Large intestine (tissue), 3 donors: ENCODE data around the gene NGLY1. TPM values are rescaled to one million over a fixed set of nuclear protein-coding genes. Genes with fewer than 3 reads are reported as not detected.

Experiments
- DNase-seq, 2 donors: peaks; one replicate each; pipeline versions ENCODE4 v3.0.0 to v3.0.0-alpha.2; 2013
- H3K27ac ChIP-seq: one replicate; pipeline ENCODE4 v1.5.1; 2013; ENCODE audit warnings: low read length
- H3K27me3 ChIP-seq: 2 replicates; pipeline ENCODE4 v1.6.1; 2013; ENCODE audit warnings: low read length; ENCODE audit not compliant: control insufficient read depth, insufficient read depth
- H3K36me3 ChIP-seq: 2 replicates; pipeline ENCODE4 v1.6.1; 2013; ENCODE audit warnings: low read length; ENCODE audit not compliant: control insufficient read depth, insufficient read depth
- H3K4me1 ChIP-seq: one replicate; pipeline ENCODE4 v1.6.1; 2013; ENCODE audit warnings: low read length; ENCODE audit not compliant: control insufficient read depth, insufficient read depth
- H3K4me3 ChIP-seq: one replicate; pipeline ENCODE4 v1.5.1; 2013; ENCODE audit warnings: low read length
- H3K9me3 ChIP-seq: one replicate; pipeline ENCODE4 v1.6.1; 2013; ENCODE audit warnings: mild to moderate bottlenecking, low read depth, low read length, moderate library complexity; ENCODE audit not compliant: control insufficient read depth
- WGBS: methylation state at CpG from one replicate; pipeline ENCODE4 v1.1.5; 2013; ENCODE audit warnings: low lambda C conversion rate; ENCODE audit not compliant: insufficient coverage; 5-methylcytosine and 5-hydroxymethylcytosine counted together
- polyA plus RNA-seq: library from polyadenylated mRNA; unstranded; fragments of 120-200 nt; gene quantifications from one replicate; pipeline ENCODE4 v1.2.1, GENCODE V29; 2013

The NGLY1 gene
- polyA plus RNA-seq, 1 donor, result 31.1 TPM

DNA sequence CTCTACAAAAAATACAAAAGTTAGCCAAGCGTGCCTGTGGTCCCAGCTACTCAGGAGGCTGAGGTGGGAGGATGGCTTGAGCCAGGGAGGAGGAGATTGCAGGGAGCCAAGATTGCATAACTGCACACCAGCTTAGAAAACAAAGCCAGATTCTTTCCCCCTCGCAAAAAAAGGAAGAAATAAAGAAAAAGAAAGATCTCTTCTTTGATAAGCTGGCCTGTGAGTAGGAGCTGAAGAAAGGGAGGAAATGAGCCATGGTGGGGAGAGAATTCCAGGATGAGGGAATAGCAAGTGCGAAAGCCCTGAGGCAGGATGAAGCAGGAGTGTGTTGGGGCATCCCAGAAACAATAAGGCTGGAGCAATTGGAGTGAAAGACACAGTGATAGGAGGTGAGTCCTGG lies 94.0 kb downstream of the NGLY1 start:
- Histone ChIP-seq H3K27ac (no peak overlapping the region), H3K9me3 (no peaks in the 10 kb centered on the region), H3K4me1 (no peaks in the 10 kb centered on the region), H3K27me3 (no peaks in the 10 kb centered on the region), H3K4me3 (no peak overlapping the region), H3K36me3 (no peaks in the 10 kb centered on the region)
- DNase-seq, result no peak
- WGBS, result 100% methylated on average over 1 of the region's 3 CpGs

DNA sequence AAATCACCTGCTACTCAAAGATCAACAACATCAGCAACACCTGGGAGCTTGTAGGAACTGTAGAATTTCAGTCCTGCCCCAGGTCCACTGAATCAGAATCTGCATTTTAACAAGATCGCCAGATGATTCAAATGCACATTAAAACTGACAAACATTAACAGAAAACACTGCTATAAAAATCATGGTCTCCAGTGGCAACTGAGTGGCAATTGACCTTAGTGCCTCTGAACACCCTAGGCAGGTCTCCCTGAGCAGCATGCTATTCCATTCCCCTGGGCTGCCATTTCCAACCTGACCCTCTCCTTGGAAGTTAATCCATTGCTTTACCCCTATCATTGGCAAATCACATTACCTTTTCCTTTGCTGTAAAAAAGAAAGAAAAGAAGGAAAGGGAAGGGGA lies 95.5 kb downstream of the NGLY1 start:
- Histone ChIP-seq H3K9me3 (no peaks in the 10 kb centered on the region), H3K4me1 (no peaks in the 10 kb centered on the region), H3K27ac (no peak overlapping the region), H3K27me3 (no peaks in the 10 kb centered on the region), H3K36me3 (no peaks in the 10 kb centered on the region), H3K4me3 (no peak overlapping the region)
- no peak for DNase-seq
- WGBS, result no CpG with 5 or more reads among the region's 1 CpG

DNA sequence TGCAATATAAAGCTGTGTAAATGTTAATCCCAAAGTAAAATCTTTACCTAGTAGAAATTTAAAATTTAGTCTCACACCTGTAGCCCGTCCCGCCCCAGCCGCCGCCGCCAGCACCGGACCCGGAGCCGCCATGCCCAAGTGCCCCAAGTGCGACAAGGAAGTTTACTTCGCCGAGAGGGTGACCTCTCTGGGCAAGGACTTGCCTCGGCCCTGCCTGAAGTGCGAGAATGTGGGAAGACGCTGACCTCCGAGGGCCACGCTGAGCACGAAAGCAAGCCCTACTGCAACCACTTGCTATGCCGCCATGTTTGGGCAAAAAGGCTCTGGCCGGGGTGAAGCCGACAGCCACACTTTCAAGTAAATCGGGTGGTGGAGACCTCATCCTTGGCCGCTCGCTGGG lies 96.5 kb downstream of the NGLY1 start:
- no peak for DNase-seq
- H3K4me1 ChIP-seq, result no peaks in the 10 kb centered on the region
- no peaks in the 10 kb centered on the region for H3K27me3 ChIP-seq
- no peaks in the 10 kb centered on the region for H3K9me3 ChIP-seq
- WGBS, result no CpG with 5 or more reads among the region's 23 CpGs
- no peak overlapping the region for H3K4me3 ChIP-seq
- H3K27ac ChIP-seq, result no peak overlapping the region
- no peaks in the 10 kb centered on the region for H3K36me3 ChIP-seq

DNA sequence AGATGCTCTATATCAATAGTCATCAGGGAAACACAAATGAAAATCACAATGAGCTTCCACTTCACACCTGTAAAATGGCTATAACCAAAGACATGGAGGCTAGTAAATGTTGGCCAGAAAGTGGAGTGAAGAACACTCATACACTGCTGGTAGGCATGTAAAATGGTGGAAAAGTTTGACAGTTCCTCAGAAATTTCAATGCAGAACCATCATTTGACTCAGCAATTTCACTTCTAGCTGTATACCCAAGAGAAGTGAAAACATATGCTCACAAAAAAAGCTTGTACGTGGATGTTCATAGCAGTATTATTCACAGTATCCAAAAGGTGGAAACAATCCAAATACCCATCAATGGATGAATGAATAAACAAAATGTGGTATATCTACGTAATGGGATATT lies 99.4 kb downstream of the NGLY1 start:
- H3K36me3 ChIP-seq, result no peaks in the 10 kb centered on the region
- 90% methylated on average over 2 of the region's 2 CpGs for WGBS
- no peaks in the 10 kb centered on the region for H3K9me3 ChIP-seq
- no peak overlapping the region for H3K27ac ChIP-seq
- no peaks in the 10 kb centered on the region for H3K27me3 ChIP-seq
- H3K4me1 ChIP-seq, result no peaks in the 10 kb centered on the region
- no peak overlapping the region for H3K4me3 ChIP-seq
- DNase-seq, result no peak

DNA sequence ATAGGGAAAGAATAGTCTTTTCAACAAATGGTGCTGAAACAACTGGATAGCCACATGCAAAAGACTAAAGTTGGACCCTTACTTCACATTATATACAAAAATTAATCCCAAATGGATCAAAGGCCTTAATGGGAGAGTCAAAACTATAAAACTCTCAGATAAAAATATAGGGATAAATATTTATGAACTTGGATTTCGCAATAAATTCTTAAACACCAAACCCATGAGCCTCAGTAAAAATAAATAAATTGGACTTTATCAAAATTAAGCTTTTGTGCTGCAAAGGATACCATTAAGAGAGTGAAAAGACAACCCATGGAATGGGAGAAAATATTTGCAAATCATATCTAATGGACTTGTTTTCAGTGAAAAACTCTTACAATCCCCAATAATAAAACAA lies 99.8 kb downstream of the NGLY1 start:
- H3K9me3 ChIP-seq, result no peaks in the 10 kb centered on the region
- H3K4me1 ChIP-seq, result no peaks in the 10 kb centered on the region
- H3K36me3 ChIP-seq, result no peaks in the 10 kb centered on the region
- H3K27me3 ChIP-seq, result no peaks in the 10 kb centered on the region
- no peak for DNase-seq
- H3K4me3 ChIP-seq, result no peak overlapping the region
- WGBS, result 80% methylated on average over 1 of the region's 1 CpG
- no peak overlapping the region for H3K27ac ChIP-seq

DNA sequence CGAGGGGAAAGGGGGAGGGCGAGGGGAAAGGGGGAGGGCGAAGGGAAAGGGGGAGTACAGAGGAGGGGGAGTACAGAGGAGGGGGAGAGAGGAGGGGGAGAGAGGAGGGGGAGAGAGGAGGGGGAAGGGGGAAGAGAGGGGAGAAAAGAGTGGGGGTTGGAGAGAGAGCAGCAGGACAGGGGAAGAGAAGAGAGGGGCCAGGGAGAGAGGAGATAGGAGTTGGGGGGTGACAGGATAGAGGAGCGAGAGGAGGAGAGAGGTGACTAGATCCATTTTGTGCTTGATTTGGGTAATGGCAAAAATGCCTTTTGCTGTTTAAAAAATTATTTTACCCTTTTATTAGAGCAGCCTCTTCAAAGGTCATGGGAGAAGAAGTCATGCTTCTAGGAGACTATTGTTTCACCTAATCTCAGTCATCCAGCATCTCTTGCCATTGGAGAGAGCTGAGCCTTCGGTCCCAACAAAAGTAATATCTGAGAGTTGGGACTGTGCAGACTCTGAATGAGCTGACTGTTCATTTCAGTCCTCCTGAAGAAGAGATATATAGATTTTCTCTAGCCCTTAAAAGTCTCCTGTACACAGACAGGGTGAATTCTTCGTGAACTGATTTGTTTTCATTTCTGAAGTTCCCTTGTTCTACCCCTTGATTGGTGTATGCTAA lies 103.5 kb downstream of the NGLY1 start:
- no peaks in the 10 kb centered on the region for H3K4me1 ChIP-seq
- no peaks in the 10 kb centered on the region for H3K27me3 ChIP-seq
- H3K36me3 ChIP-seq, result no peaks in the 10 kb centered on the region
- DNase-seq, result no peak
- H3K27ac ChIP-seq, result no peak overlapping the region
- no peaks in the 10 kb centered on the region for H3K9me3 ChIP-seq
- H3K4me3 ChIP-seq, result no peak overlapping the region
- WGBS, result 100% methylated on average over 1 of the region's 6 CpGs

DNA sequence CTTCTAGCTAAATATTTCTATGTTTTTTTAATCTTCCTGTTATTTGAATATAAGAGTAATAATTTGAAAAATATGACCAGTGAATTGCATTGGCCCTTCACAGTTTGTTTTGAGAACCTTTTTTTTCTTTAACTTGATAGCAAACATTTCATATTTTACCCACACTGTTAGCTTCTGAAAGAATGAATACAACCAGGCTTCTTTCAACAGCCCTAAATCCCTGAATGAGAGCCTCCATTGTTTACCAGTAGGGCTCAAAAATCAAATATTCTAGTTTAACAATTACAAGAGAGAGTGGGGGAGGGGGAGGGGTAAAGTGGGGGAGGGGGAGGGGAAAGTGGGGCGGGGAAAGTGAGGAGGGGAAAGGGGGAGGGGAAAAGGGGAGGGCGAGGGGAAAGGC lies 104.1 kb downstream of the NGLY1 start:
- no peak overlapping the region for H3K4me3 ChIP-seq
- no peak for DNase-seq
- no peaks in the 10 kb centered on the region for H3K36me3 ChIP-seq

DNA sequence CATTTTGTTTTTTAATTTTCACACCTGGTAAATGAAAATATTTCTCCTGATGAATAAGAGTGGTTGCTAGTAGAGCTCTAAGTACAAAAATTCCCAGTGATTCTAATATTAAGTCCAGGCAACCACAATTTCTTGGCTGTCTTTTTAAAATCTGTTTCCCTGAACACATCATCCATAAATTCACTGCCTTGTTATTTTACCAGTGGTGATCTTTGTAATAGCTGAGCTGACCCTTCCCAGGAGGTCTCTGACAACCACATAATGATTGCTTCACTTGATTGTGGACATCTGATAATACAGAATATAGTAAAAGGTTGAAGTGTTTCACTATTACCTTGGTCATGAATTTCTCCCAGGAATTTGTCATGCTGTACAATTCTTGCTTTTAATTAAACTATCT lies 104.7 kb downstream of the NGLY1 start:
- Histone ChIP-seq H3K27ac (no peak overlapping the region), H3K27me3 (no peaks in the 10 kb centered on the region), H3K9me3 (peaks cover 6% of the 10 kb centered on the region), H3K4me3 (no peak overlapping the region), H3K4me1 (no peaks in the 10 kb centered on the region), H3K36me3 (no peaks in the 10 kb centered on the region)
- DNase-seq, result no peak

More for the DNA sequence above, 104.1 kb downstream of the NGLY1 start:
- no peaks in the 10 kb centered on the region for H3K4me1 ChIP-seq
- H3K9me3 ChIP-seq, result peaks cover under 1% of the 10 kb centered on the region
- WGBS, result no CpG with 5 or more reads among the region's 2 CpGs
- H3K27me3 ChIP-seq, result no peaks in the 10 kb centered on the region
- no peak overlapping the region for H3K27ac ChIP-seq

DNA sequence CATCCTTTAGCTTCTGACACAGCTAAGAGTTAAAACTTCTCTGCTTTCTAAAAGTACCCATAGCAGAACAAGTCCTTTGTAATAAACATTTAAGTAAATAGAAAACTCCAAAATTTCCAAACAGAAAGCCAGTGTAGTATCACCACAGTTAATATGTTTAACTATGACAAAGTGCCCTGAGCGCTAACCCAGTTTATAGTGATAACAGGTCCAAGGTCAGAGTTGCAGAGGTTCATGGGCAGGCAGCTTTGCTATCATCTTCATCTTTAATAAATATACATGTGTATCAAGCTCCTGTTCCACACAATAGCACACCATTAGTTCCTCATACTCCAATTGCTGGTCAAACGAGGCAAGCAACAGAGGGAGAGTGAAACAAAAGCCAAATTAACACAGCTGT lies 106.1 kb downstream of the NGLY1 start:
- Histone ChIP-seq H3K27ac (no peak overlapping the region), H3K27me3 (no peaks in the 10 kb centered on the region), H3K36me3 (no peaks in the 10 kb centered on the region), H3K4me3 (no peak overlapping the region), H3K4me1 (no peaks in the 10 kb centered on the region), H3K9me3 (peaks cover 11% of the 10 kb centered on the region)
- DNase-seq, result peak in 1 of 2 donors; percentile 42
- no CpG with 5 or more reads among the region's 2 CpGs for WGBS

DNA sequence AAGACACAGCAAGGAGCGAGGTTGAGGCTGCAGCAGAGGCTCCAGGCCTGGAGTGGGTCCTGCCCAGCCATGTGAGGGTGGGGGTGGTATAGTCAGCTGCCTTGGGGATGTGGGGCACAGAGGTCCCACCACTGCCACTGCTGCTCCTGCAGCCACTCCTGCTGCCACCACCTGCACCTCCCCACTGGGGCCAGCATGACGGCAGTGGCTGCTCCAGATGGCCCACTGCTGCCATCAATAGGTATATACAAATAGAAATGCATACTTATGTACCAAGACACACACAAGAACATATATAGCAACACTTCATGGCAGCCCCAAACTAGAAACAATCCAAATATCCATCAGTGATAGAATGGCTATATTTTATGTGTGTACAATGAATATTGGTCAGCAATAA lies 108.6 kb downstream of the NGLY1 start:
- Histone ChIP-seq H3K9me3 (peaks cover 11% of the 10 kb centered on the region), H3K4me3 (no peak overlapping the region), H3K27me3 (no peaks in the 10 kb centered on the region), H3K4me1 (no peaks in the 10 kb centered on the region), H3K36me3 (no peaks in the 10 kb centered on the region), H3K27ac (no peak overlapping the region)
- no CpG with 5 or more reads among the region's 2 CpGs for WGBS
- no peak for DNase-seq

DNA sequence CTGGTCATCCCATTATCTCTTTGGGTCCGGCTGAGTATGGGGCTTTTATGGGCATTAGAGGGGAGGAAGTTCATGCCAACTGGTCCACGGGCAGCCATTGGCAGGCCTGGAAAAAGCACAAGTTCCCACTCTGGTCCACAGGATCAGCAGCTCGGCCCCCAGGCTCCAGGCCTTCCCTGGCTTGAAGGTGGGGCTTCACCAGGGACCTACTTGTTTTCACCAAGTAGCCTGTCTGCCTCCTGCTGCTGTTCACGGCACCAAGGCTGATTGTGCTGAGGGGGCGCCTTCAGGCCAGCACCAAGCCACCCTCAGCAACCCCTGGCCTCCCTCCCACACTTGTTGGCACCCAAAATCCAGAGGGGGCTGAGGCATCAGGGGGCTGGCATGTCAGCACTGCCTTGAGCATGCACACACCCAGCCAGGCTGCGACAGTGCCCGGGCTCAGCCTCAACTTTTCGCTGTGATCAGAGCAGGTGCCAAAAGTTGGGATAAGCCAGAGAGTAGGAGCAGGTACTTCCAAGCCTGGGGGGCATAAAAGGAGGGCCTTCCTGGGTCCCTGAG lies 109.4 kb downstream of the NGLY1 start:
- no peak overlapping the region for H3K27ac ChIP-seq
- DNase-seq, result no peak

More for the DNA sequence above, 109.4 kb downstream of the NGLY1 start:
- no peak overlapping the region for H3K4me3 ChIP-seq
- H3K9me3 ChIP-seq, result peaks cover 11% of the 10 kb centered on the region
- no peaks in the 10 kb centered on the region for H3K4me1 ChIP-seq
- H3K27me3 ChIP-seq, result no peaks in the 10 kb centered on the region
- no peaks in the 10 kb centered on the region for H3K36me3 ChIP-seq
- WGBS, result no CpG with 5 or more reads among the region's 8 CpGs
